Mesenteric fat pad (tissue), 1 donor: ENCODE data around the gene PNLIPRP3. TPM values are rescaled to one million over a fixed set of nuclear protein-coding genes. Genes with fewer than 3 reads are reported as not detected.

Experiments used
- DNase-seq: peaks from one replicate; pipeline ENCODE4 v3.0.0-alpha.2; 2020; ENCODE audit warnings: low spot score
- total RNA-seq: library from RNA; stranded (reverse); fragmentation: NEBNext Ultra II Directional; extraction: Animal tissue kit (Norgen Biotek cat#: 25700); gene quantifications from one replicate; pipeline ENCODE4 v1.2.1, GENCODE V29; 2021
- donor health status: DM: yes; HTN: yes; CAD: no.

The PNLIPRP3 gene
- total RNA-seq, 1 donor from 2014 or later = not detected

- DNase-seq = no peak
Measured at GRCh38 chr10:116504786-116505185, 77.1 kb downstream of the PNLIPRP3 start.

GRCh38 chr10:116510565-116510964 lies 82.9 kb downstream of the PNLIPRP3 start:
- no peak for DNase-seq

DNA sequence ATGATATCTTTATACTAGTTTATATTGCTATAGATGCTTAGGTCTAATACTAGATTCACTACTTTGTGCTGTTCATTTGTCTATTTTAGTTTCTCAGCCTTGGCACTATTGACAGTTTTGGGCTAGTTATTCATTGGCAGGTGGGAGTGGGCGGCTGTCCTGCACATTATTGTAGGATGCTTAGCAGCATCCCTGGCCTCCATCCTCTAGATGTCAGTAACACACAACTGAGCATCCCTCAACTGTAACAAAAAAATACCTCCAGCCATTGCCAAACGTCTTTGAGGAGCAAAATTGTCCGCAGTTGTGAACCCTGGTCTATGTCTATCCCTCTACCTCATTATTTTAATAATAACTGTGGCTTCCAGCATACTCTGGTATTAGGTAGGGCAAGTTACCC lies 83.7 kb downstream of the PNLIPRP3 start:
- DNase-seq = no peak

GRCh38 chr10:116521424-116522290 lies 94.0 kb downstream of the PNLIPRP3 start:
- DNase-seq = no peak

DNA sequence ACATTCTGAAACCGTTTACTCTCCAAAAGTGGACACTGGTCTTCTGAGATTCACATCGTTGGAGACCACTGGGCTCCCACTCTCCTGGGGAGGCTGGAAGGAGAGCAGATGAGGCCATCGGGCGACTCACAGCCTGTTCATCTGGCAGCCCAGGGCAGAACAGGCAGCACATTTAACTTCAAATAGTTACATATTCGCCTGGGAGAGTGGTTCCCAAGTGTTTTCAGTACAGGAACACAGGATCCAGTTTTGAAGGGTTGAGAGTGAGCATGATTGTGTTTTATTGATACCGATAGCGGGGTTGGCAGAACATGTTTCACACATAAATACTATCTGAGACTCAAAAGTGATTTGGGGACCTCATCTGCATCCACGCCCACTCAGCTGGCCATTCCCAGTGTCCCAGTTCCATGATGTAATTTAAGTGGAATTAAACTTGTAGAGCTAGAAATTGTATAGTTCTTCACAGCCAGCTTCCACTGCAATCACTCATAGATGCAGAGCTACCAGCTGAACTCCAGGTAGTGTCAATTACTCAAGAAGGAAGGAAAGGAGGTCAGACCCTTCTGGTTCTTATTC lies 95.2 kb downstream of the PNLIPRP3 start:
- DNase-seq = no peak

GRCh38 chr10:116524736-116525135 lies 97.1 kb downstream of the PNLIPRP3 start:
- DNase-seq = no peak

DNA sequence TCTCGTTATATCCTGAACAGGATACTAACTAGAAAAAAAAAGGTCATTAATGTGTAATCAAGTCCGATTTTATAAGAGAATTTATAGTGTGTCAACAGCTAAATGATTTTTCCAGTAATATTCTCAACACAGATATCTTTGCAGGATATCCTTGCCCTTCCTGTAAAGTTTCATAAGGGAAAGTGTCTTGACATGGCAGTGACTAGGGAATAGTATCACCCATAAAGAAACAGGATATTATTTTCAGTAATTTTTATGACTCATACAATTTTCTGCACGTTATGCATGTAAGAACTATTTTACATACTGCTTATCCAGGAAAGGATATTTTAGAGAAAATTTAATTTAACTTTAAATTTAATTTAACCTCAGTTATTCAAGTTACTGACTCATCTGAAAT lies 98.6 kb downstream of the PNLIPRP3 start:
- no peak for DNase-seq

Other genes starting within 250 kb of the PNLIPRP3 start
- 18.3 TPM for gene GFRA1, start 154.6 kb upstream of the PNLIPRP3 start, total RNA-seq
- not detected for gene CCDC172, start 103.4 kb upstream of the PNLIPRP3 start, total RNA-seq
- 1.5 TPM for gene PNLIP, start 118.1 kb downstream of the PNLIPRP3 start, total RNA-seq
- gene PNLIPRP1, start 163.1 kb downstream of the PNLIPRP3 start, total RNA-seq = 0.90 TPM
- gene PNLIPRP2, start 193.1 kb downstream of the PNLIPRP3 start, total RNA-seq = 1.1 TPM